ENCODE results near the gene ATXN1. TPM values are rescaled to one million over a fixed set of nuclear protein-coding genes. Genes with fewer than 3 reads are reported as not detected.

The ATXN1 gene
- total and polyA plus RNA-seq, 2 of the 13 experiments (the other 11 are each of a cell fraction or from before 2014, with no cell fraction given): 20.7 to 39.5 TPM

- TF ChIP-seq LRRFIP1 (CRISPR knock-in tag; conservative IDR thresholded peaks at IDR 0.05): no peak
- TF ChIP-seq ARID3A (IDR thresholded peaks at IDR 0.05; ENCODE audit: low read depth, low read length): peak; percentile 83
- no peak for TF ChIP-seq SP2 (CRISPR knock-in tag; IDR thresholded peaks at IDR 0.05)
- TF ChIP-seq HHEX (CRISPR knock-in tag; IDR thresholded peaks at IDR 0.05): no peak
- no peak for TF ChIP-seq THAP8 (CRISPR knock-in tag; IDR thresholded peaks at IDR 0.05; ENCODE audit: borderline replicate concordance)
- TF ChIP-seq XRCC5 (optimal IDR thresholded peaks at IDR 0.05; ENCODE audit: low read length): peak; percentile 82
- no peak for TF ChIP-seq BORCS8-MEF2B (CRISPR knock-in tag; IDR thresholded peaks at IDR 0.05)
- TF ChIP-seq ZFP37 (CRISPR knock-in tag; IDR thresholded peaks at IDR 0.05; ENCODE audit: borderline replicate concordance): no peak
- TF ChIP-seq HMGXB4 (CRISPR knock-in tag; IDR thresholded peaks at IDR 0.05; ENCODE audit: borderline replicate concordance in 1 of 2, low read depth in 1 of 2): peak in 1 of 2 experiments; percentile 47; a peak in 1 of 4 replicates
- 0 out of 2 replicates have a peak, but pooled peaks have one; percentile 33 for TF ChIP-seq ZNF879 (CRISPR knock-in tag; IDR thresholded peaks at IDR 0.05)
- TF ChIP-seq SMAD3 (CRISPR knock-in tag; IDR thresholded peaks at IDR 0.05): no peak
- no peak for TF ChIP-seq SOX6 (IDR thresholded peaks at IDR 0.05)
- peak; percentile 19; the same call in 1 of the 2 replicates for TF ChIP-seq SOX6 (CRISPR knock-in tag; IDR thresholded peaks at IDR 0.05)
- TF ChIP-seq KLF16 (CRISPR knock-in tag; IDR thresholded peaks at IDR 0.05): 0 out of 4 replicates have a peak, but pooled peaks of 1 of the 2 experiments have one; percentile 11
- 0 out of 2 replicates have a peak, but pooled peaks have one; percentile 3 for TF ChIP-seq SRF (IDR thresholded peaks at IDR 0.05; ENCODE audit: low read depth, low read length)
- TF ChIP-seq HDAC6 (IDR thresholded peaks at IDR 0.05; ENCODE audit: low read depth, low read length): no peak
- 0 out of 2 replicates have a peak, but pooled peaks have one; percentile 8 for TF ChIP-seq GATAD2A (CRISPR knock-in tag; IDR thresholded peaks at IDR 0.05)
- TF ChIP-seq STAG1 (CRISPR knock-in tag; IDR thresholded peaks at IDR 0.05): peak; percentile 88
- peak; percentile 79; the same call in 1 of the 2 replicates for TF ChIP-seq RAD21 (CRISPR knock-in tag; IDR thresholded peaks at IDR 0.05)
- 0 out of 2 replicates have a peak, but pooled peaks have one; percentile 2 for TF ChIP-seq THAP11 (CRISPR knock-in tag; IDR thresholded peaks at IDR 0.05)
Measured at GRCh38 chr6:16332175-16332542, 429.1 kb downstream of the ATXN1 start (continued).
